GM21737 (cell line): Measurements from ENCODE around the gene METTL21C.

Experiments used
- ATAC-seq: cut with Tn5 transposase; IDR thresholded peaks from one replicate; pipeline ENCODE4 v1.9.1; 2021; ENCODE audit warnings: mild to moderate bottlenecking, moderate library complexity; ENCODE audit not compliant: unreplicated experiment

METTL21C gene

DNA sequence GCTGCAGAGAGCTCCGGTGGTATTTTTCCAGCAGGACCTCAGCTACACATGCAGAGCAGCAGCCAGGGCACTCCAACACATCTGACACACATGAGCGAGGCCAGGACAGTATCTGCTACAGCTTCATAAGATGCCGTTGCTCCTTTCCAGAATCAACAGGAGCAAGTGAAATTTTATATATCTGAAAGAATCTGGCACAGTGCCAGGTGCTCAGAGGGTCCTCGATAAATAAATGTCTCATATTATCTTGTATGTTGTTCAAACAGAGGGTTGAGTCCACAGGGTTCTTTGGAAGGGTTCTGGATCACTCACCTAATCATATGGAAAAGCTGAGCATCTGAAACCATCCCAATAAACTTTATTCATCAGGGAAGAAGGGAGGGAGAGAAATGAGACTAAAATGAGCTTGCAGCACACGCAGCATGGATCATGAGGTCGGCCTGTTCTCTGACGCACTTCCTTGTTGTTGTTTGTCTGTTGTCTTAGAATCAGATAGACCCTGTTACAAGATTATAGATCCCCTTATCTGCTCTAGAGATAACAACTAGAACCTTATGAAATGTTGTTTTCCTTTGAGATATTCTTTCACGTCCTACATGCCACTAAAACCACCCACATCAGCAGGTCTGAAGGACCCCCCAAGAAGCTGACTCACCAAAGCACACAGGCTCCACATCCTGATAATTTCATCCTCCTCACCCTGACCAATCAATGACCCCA is 3.2 kb upstream of the METTL21C start:
- no peak for ATAC-seq

DNA sequence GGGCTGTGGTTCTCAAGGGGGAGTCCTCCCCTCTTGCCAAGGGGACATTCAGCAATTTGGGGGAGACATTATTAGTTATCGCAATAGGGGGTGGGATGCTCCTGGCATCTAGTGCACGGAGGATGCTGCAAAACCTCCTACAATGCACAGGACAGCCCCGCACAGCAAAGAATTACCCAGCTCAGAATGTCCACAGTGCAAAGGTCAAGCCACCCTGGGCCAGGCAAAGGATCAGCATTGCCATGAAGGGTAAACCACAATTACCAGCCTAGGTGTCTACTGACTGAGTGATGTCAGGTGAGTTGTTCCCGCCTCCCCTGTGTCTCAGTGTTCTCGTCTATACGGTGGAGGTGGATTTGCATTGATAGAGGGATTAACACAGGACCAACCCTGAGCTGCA is 2.4 kb upstream of the METTL21C start:
- no peak for ATAC-seq

DNA sequence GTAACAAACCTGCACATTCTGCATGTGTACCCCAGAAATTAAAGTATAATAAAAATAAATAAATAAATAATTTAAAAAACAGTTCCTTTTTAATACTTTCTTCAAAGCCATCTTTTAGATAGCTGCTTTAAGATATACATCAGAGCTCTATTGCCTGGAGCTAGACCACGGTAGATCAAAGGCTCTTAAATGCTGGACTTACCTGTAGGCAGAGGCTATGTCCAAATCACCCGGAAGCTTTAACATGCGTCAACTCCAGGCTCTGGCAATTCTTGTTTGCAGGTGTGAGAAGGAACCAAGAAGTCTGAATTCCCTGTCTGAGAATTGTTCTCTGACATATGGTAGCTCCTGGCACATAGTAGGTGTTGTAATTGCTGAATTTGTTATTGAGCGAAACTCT is 1.6 kb upstream of the METTL21C start:
- ATAC-seq: no peak

DNA sequence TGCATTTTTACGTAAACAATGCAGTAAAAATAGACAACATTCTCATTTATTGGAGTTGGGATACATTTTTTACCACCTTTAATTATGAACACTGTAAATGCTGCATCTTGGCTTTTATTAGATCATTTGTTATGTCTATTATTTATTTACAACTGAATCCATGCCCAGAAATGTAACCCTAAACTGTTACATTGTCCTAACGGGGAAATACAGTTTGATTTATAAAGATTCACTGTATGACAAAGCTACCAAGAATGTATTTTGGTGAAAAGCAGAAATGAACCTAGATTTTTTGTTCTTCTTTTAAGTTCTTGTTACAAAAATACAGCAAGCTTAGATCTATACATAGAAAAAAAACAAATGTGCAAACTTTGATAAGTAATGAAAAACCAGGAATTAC is 1.1 kb downstream of the METTL21C start:
- no peak for ATAC-seq

DNA sequence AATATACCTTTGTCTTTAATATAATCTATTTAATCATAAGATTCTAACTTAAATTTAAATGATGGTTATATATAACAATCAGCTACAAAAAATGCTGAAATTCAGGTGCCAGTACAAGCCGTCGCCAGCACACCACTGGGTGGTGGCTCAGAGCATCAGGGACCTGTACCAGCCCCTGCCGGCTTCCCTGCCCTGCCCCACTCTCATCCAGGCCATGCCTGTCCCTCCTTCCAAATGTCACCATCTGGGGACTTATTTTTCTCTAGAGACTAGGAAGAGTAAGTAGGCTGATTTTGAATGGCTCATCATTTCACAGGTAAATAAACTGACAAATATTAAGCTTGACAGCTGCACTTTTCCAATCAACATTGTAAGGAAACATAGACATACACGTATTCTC is 1.6 kb downstream of the METTL21C start:
- no peak for ATAC-seq

DNA sequence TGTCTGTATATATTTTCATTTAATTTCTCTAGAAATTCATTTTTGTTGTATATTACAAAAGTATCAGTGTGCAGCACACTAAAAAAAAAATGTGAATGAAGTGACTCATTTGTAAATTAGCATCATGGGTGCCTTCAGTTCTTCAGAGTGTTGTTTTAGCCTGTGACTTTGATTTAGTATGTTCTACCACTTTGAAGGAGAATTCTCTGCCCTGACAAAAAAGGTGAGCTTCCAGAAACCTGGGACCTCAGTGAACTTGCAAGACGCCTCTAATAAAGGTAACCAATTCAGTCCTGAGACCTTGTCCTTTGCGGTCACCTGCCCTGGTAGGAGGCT is 2.4 kb downstream of the METTL21C start:
- no peak for ATAC-seq

DNA sequence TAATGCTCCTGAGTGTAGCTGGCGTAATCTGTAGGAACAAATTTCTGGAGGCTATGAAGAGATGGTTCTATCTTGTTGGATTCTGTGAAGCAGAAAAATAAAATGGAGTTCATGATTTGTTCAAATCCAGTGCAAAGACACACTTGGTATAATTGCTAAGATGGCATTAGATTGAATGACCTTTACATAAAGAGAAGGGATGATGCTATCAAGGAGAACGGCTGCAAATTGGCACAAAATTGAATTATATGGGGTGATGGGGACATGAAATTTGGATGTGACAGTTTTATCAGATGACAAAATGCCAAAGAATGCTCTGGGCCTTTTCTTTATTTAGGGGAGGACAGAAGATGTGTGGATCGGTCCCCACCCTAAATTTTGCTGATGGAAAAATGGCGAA is 4.0 kb downstream of the METTL21C start:
- ATAC-seq: no peak

DNA sequence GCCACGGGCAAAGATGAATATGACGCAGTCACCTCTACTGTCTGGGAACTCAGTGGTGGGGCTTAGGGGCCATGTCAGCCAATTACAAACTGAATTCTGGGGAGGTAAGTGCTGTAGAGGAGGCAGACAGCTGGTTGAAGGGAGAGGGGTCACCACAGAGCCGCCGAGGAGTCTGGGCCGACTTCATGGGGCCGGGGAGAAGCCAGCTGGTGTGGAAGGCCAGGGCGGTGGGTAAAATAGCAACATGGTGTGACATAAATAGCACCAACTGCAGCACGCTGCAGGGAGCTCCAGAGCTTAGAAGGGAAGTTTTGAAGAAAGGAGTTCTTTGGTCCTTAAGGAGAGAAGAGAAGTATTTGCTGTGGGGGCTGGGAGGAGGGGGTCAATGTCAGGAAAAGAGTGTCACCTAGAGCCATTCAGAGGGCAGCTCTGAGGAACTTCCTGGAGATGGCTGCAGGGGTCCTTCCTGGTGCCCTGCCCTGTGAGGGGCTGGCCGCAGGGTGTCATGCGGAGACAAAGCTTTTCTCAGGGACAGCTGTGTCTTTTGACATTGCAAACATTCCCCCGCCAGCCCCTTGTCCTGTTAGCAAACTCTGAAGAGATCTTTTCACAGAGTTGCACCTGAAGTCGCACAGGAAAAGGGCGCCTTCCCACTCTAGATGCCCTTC is 6.4 kb downstream of the METTL21C start:
- no peak for ATAC-seq

DNA sequence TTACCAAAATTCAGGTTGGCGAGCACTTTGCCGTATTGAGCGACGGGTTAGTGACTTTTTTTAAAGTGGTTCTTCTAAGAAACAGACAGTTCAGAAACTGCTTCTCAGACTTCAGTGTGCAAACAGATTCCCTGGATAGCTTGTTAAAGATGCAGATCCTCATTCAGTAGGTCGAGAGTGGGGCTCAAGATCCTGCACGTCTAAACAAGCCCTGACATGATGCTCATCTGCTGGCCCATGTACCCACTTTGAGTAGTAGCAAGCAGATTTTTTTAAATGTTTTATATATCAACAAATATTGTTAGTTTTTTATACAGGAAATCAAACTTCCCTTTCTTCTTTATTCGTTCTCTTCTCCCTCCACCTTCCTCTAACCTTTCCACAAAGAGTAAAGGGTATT is 7.3 kb downstream of the METTL21C start:
- ATAC-seq: no peak

DNA sequence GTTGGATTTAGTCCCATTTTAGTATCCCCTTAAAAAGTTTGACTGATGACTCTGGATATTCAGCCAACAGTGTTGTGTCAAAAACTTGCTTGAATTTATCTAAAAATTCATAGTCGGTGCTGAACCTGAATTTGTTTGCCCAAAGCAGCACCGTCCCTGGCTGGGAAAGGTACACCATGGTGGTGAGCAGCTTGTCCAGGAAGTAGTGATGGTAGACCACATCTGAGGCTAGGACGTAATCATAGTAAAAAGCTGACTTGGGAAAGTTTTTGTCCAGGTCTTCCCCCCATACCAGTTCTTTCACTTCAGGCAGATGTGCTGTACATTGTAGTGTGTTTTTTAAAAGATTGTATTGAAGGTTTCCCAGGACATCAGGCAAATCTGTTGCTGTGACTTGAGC is 8.8 kb downstream of the METTL21C start:
- no peak for ATAC-seq

DNA sequence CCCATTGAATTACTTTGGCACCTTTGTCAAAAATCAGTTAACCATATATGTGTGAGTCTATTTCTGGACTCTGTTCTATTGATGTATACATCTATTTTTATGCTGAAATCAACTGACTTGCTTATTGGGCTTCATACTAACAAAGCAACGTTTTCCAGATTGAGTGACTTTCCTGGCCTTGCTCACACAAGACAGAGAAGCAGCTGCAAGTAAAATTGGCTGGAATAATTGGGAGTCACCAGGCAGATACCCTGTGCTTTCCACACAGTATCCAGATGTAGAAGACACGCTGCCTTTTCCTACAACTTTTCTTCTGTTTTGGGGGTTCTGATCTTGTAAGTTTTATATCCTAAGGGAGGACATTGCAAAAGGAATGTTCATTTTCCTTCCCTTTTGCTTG is 11.2 kb downstream of the METTL21C start:
- no peak for ATAC-seq

DNA sequence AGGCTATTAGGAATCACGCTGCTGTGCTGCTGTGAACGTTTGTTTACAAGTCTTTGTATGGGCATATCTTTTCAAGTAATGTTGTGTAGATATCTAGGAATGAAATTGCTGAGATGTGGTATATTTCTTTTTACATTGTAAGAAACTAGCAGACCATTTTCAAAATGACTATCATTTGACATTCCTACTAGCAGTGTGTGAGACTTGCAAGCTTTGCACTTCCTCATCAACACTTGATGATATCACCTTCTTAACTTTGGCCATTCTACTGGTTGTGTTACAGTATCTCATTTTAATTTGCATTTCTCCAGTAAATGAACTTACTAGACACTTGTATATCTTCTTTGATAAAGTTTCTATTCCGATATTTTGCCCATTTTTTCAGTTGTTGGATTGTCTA is 12.1 kb downstream of the METTL21C start:
- ATAC-seq: no peak

DNA sequence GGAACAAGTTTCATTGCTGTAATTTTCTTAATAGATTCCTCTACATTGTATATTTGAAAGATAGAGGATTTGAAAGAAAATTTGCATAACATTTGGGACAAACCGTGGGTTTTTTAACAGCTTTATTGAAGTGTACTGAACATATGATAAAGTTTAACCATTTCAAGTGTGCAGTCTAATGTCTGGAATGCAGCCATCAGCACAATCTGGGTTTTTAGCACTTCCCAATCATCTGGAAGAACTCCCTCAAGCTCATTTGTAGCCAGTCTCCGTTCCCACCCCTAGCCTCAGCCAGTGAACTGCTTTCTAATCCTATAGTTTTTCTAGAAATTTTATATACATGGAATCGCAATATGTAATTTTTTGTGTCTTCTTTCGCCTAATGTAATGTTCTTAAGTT is 12.6 kb downstream of the METTL21C start:
- no peak for ATAC-seq

DNA sequence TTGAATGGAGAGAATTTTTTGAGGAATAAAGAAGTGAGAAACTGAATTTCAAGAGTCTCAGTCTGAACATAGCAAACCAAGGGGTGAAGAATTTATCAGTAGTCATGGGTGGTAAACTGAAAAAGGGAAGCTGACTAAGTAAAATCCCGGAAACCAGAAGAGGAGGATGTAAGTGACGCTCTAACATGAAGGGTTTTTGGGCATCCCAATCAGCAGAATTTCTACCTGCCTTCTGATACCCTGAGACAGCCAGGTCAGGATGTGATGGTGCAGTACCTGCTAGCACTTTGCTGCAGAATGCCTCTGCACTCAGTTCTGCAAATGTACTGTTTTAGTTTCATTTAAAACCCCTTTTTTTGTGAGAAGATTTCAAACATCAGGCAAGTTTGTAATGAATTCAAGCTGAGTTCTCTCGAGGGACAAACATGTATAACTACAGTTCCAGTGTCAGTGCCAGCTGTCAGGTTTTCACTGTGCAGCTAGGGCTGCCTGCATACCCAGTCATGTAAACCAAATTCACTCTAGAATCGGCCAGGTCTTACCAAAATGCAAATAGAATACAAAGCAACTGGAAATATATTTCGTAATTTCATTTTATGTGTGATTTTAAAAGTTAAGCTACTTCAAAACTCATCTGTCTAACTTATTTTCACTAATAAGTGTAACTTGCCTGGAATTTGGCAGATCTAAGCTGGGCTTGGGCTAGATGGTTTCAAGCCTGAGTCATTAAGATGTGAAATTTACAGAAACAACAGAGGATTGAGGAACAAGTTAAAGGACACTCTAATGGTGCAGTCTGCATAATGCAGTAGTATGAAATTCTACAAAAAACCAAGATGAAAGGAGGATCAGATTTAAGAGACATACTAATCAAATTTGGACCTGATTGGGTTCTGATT is 13.8 kb downstream of the METTL21C start:
- peak; percentile 47 for ATAC-seq

DNA sequence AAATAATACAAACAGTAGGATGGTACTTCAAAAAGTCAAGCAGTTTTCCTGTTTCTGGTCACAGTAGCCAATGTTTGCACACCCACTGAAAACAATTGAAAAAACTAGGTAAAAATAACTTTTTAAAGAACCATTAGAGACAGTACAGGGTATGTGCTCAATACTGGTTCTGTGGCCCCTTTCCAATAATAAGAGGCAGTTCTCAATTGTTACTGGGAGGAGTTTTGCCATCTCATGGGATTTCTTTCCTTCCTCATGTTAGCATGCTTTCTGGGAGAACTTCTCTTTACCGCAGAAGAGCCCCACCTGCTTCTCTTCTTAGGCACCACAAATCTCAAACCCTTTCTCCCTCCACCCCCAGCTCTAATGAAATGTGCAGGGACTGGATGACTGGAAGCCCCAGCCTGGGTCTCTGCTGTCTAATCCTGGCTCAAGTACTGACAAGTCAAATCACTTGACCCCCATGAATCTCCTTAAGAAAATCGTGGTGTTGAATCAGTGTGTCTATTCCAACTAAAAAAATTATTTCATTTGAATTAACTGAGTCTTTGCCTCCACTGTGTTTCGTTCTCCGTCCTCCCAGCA is 14.6 kb downstream of the METTL21C start:
- ATAC-seq: no peak

DNA sequence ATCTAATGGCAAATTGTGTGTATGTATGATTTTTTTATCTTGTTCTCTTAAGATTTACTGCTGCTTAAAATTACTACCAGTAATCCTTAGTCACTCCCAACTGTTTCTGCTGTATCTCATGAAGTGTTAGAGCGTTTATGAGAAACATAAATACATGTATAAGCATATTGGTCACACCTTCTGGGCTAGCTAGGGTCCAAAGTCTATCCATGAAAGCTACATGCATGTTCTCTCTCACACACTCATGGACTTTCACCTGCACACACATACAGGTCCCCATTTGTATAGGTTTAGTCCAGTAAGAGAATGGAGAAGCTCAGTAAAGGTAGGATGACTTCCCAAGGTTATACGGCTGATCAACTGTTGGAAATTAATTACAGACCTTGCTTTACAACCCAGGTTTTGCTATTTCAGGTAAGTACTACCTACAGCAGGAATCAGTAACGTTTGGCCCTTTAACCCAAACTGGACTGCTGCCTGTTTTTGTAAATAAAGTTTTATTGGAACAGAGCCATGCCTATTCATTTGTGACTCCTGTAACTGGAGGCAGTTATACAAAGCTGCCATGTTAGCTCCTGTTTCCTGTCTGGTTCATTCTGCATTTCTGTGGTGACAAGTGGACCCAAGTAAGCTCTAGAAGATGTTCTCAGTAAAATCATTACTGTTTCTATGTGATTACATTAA is 15.3 kb downstream of the METTL21C start:
- ATAC-seq: no peak

DNA sequence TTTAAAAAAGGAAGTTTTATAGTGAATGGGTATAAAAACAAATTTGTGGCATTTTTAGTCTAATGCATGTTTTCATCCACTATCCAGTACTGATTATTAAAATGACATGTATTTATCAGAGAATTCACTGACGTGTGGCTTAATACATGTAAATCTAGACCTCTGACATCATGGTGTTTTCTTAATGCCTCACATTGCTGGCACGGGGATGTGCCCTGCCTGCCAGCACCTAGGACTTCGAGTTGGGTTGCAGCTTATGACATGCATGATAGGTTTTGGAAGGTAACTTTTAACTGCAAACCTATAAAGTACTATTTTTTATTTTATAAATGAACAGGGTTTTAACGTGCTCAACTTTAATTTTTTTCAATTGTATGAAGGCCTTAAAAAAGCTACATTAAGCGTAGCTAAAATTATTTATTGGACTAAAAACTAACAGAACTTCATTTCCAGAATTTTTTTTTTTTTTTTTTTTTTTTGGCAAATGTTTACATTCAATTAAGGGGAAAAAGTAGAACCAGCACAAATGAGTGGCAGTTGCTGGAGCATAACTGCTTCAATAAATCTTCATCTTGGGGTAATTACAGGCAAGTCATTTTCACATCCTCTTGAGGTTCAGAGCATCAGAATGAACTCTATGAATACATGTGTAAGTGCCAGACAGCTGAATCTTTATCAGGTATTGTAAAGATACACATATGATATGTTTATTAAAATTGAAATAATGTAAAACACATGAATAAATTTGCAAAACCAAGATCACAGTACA is 16.3 kb downstream of the METTL21C start:
- ATAC-seq: no peak

DNA sequence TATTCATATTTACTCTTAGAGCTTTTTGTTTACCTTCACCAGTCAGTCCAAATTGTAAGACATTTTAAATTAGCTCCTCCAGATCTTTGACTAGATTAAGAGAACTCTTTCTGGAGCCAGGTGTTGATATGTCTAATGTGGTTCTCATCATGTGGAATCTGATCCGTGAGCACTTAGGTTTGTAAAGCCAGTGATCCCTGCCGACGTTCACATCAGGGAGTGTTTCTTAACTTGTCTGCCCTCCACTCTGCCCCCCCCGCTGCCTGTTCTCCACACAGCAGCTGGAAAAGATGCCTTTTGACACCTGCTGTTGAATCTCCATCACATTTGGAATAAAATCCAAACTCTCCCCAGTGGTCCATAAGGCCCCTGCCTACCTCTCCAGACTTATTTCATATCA is 17.7 kb downstream of the METTL21C start:
- ATAC-seq: no peak

DNA sequence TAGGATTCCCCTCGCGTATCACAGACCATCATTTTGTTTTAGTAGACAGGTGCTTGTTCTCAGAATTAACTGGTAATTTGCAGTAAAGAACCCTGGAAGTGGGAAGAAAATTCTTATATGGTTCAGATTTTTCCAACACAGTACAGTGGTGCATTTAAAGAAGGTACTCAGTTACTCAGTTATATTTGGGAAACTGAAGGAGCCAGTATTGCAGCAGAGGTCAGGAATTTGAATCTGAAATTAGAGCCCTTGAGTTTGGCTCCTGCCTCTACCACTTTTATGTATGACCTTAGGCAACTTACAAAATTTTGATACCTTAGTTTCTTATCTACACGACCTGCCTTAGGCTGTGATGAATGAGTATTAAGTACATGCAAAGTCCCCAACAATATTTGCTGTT is 19.7 kb downstream of the METTL21C start:
- ATAC-seq: no peak

DNA sequence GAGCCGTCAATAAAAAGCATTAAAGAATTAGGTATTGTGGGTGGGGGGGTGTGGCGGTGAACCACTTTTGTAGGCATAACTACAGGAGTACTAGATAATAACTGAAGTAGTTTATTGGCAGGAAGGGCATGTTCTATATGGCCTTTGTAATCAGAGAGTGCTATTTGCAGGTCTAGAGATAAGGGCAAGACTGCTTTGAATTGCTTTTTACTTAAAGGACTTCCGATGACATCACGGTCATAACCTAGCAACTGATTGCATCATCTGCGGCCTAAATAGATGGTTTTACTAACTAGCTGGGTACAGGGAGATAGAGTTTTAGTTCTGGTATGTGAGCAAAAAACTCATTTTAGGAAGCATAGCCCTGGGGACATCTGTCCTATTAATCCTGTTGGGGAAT is 24.7 kb downstream of the METTL21C start:
- ATAC-seq: no peak
